ENCODE data around the gene PPP1R13B.

The PPP1R13B gene

GRCh38 chr14:103727313-103727980 lies 119.9 kb downstream of the PPP1R13B start:
- no peak for DNase-seq

- no peak for DNase-seq
Observed at GRCh38 chr14:103726474-103726873, 120.9 kb downstream of the PPP1R13B start.

GRCh38 chr14:103725739-103726395 lies 121.5 kb downstream of the PPP1R13B start:
- no peak for DNase-seq

- no peak for DNase-seq
Observed at GRCh38 chr14:103725001-103725682, 122.2 kb downstream of the PPP1R13B start.

- DNase-seq, result no peak
Observed at GRCh38 chr14:103724116-103724515, 123.3 kb downstream of the PPP1R13B start.

GRCh38 chr14:103723748-103724081 lies 123.7 kb downstream of the PPP1R13B start:
- DNase-seq, result no peak

- DNase-seq, result no peak
Observed at GRCh38 chr14:103721334-103722120, 125.8 kb downstream of the PPP1R13B start.

GRCh38 chr14:103719751-103720150 lies 127.6 kb downstream of the PPP1R13B start:
- no peak for DNase-seq

GRCh38 chr14:103718572-103718971 lies 128.8 kb downstream of the PPP1R13B start:
- no peak for DNase-seq

- DNase-seq, result no peak
Observed at GRCh38 chr14:103716899-103717411, 130.4 kb downstream of the PPP1R13B start.

- peak; percentile 6 for DNase-seq
Observed at GRCh38 chr14:103716091-103716801, 131.1 kb downstream of the PPP1R13B start.

GRCh38 chr14:103715052-103716000 lies 132.0 kb downstream of the PPP1R13B start, which contains the start of the genes XRCC3 and ZFYVE21:
TSS of gene XRCC3 (minus strand) at chr14:103715451. CDS start at chr14:103711087, 4,364 bp downstream.
TSS of gene ZFYVE21 (plus strand) at chr14:103715810. CDS start at chr14:103715842, 32 bp downstream.
- peak; percentile 100 for DNase-seq

- DNase-seq, result no peak
Observed at GRCh38 chr14:103714063-103714724, 133.2 kb downstream of the PPP1R13B start.

GRCh38 chr14:103713304-103714062 lies 133.9 kb downstream of the PPP1R13B start:
- no peak for DNase-seq

GRCh38 chr14:103712633-103713247 lies 134.6 kb downstream of the PPP1R13B start:
- no peak for DNase-seq

- DNase-seq, result no peak
Observed at GRCh38 chr14:103711516-103712431, 135.6 kb downstream of the PPP1R13B start.

- no peak for DNase-seq
Observed at GRCh38 chr14:103710771-103711377, 136.5 kb downstream of the PPP1R13B start.

- DNase-seq, result no peak
Observed at GRCh38 chr14:103709814-103710213, 137.6 kb downstream of the PPP1R13B start.

Data from CD4-positive, alpha-beta T cell treated with Interleukin-21 for 1 hour (primary cell).